K562 (cell line): ENCODE measurements around the gene MMP24OS. TPM values are rescaled to one million over a fixed set of nuclear protein-coding genes. Genes with fewer than 3 reads are reported as not detected.

Experiments
- ARID2 ChIP-seq: fragments of 450-650 bp; IDR thresholded peaks from 2 replicates; pipeline ENCODE4 v1.6.1; 2017; ENCODE audit warnings: antibody characterized with exemption, mild to moderate bottlenecking
- CBX8 ChIP-seq: fragments of 200-600 bp; sonication (generic); IDR thresholded peaks from 2 replicates; pipeline ENCODE4 v1.6.1; 2012; ENCODE audit warnings: borderline replicate concordance, mixed run types, low read depth, mild to moderate bottlenecking, moderate library complexity, mixed read lengths, low read length, control low read depth, inconsistent platforms; ENCODE audit not compliant: poor library complexity, severe bottlenecking; ENCODE audit errors: extremely low read depth
- CREM ChIP-seq: IDR thresholded peaks from 2 replicates; pipeline ENCODE4 v1.6.1; 2014; ENCODE audit warnings: antibody characterized with exemption, low read depth
- CTBP1 ChIP-seq: fragments of 450-650 bp; IDR thresholded peaks from 2 replicates; pipeline ENCODE4 v1.6.1; 2016; ENCODE audit warnings: borderline replicate concordance
- GABPB1 ChIP-seq: sonication (generic); formaldehyde crosslinking; IDR thresholded peaks from 2 replicates; pipeline ENCODE4 v1.8.0; 2022; ENCODE audit warnings: mild to moderate bottlenecking, missing genetic modification reagents
- STAG1 ChIP-seq: sonication (generic); formaldehyde crosslinking; IDR thresholded peaks from 2 replicates; pipeline ENCODE4 v1.5.0; 2020; ENCODE audit warnings: missing genetic modification reagents, borderline replicate concordance
- TAF15 ChIP-seq: fragments of 200-400 bp; formaldehyde crosslinking; IDR thresholded peaks from 2 replicates; pipeline ENCODE4 v1.6.1; 2017; ENCODE audit warnings: mild to moderate bottlenecking, low read depth, low read length, moderate library complexity
- ZFX ChIP-seq: sonication (generic); formaldehyde crosslinking; IDR thresholded peaks from 2 replicates; pipeline ENCODE4 v1.8.0; 2022; ENCODE audit warnings: mild to moderate bottlenecking, missing genetic modification reagents, moderate library complexity
- ZNF316 ChIP-seq: fragments of 450-650 bp; IDR thresholded peaks from 2 replicates; pipeline ENCODE4 v1.6.1; 2016
- ZNF780A ChIP-seq: fragments of 250-450 bp; sonication (Bioruptor Pico); IDR thresholded peaks from 2 replicates; pipeline ENCODE4 v1.5.0; 2021; ENCODE audit warnings: mild to moderate bottlenecking
- polyA plus RNA-seq, 8 experiments: library from polyadenylated mRNA; depleted of rRNA in 4 of 8; stranded (reverse) in 5 of 8; unstranded in 3 of 8; fragments of >200 nt; fragmentation: Nextera tagmentation in 2 of 8; fragmentation: Illumina TruSeq in 1 of 8; extraction: Ambion mirVana in 2 of 8; extraction: Trizol in 1 of 8; gene quantifications; 2 replicates each; pipeline versions ENCODE4 v1.2.1 to v1.2.3, GENCODE V29; 2011 to 2014; ENCODE audit warnings: inconsistent platforms in 1 of 8, missing spikeins in 1 of 8
- total RNA-seq, 7 experiments: library from RNA; depleted of rRNA in 6 of 7; stranded (reverse); fragments of >200 nt in 6 of 7; fragmentation: Illumina TruSeq in 2 of 7; extraction: Trizol in 2 of 7; gene quantifications; 2 replicates each; pipeline versions ENCODE4 v1.2.1 to v1.2.3, GENCODE V29; 2011 to 2021; ENCODE audit warnings: low replicate concordance in 1 of 7
- TF ChIP-seq, protein P1 (sequence below): fragments of 150-350 bp; IDR thresholded peaks from 2 replicates; pipeline ENCODE4 v1.6.1; 2014; ENCODE audit warnings: low read depth, mild to moderate bottlenecking, low read length, borderline replicate concordance

MMP24OS gene
- total and polyA plus RNA-seq, 9 of the 15 experiments (the other 6 are each of a cell fraction or from before 2014, with no cell fraction given): 0.92 to 41.5 (median 11.4) TPM

DNA sequence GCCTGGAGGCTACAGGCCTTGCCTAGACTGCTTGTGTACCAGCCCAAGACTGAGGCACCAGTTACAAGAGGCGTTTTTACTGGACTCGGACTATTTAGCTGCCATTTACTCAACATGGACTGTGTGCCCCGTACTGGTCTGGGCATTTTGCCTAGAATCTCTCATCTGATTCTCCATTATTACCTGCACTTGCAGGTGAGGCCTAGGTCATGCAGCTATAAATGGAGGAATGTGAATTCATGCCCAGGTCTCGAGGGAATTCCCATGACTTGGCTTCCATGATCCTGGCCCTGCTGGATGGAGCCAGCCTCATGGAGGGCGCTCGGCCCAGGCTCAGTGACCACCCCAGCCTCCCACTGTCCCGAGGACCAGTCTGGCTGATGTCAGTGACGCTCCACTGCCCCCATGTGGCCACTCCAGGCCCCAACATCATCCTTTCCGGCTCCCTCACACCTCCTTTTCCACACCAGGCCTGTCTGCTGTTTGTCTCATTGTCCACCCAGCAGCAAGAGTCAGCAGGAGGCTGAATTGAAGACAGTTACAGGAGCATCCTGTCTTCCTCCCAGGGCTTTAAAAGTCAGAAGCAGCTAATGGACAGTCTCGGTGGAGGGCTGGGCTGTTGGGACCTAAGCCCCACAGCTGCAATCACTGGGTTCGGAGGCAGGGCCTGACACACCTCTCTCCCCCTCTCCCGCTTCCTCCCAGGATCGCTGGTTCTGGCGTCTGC, 8.7 kb downstream of the MMP24OS start (continued):
- TF ChIP-seq, protein P1, sequence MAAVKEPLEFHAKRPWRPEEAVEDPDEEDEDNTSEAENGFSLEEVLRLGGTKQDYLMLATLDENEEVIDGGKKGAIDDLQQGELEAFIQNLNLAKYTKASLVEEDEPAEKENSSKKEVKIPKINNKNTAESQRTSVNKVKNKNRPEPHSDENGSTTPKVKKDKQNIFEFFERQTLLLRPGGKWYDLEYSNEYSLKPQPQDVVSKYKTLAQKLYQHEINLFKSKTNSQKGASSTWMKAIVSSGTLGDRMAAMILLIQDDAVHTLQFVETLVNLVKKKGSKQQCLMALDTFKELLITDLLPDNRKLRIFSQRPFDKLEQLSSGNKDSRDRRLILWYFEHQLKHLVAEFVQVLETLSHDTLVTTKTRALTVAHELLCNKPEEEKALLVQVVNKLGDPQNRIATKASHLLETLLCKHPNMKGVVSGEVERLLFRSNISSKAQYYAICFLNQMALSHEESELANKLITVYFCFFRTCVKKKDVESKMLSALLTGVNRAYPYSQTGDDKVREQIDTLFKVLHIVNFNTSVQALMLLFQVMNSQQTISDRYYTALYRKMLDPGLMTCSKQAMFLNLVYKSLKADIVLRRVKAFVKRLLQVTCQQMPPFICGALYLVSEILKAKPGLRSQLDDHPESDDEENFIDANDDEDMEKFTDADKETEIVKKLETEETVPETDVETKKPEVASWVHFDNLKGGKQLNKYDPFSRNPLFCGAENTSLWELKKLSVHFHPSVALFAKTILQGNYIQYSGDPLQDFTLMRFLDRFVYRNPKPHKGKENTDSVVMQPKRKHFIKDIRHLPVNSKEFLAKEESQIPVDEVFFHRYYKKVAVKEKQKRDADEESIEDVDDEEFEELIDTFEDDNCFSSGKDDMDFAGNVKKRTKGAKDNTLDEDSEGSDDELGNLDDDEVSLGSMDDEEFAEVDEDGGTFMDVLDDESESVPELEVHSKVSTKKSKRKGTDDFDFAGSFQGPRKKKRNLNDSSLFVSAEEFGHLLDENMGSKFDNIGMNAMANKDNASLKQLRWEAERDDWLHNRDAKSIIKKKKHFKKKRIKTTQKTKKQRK: no peak
- TF ChIP-seq TAF15 (no peak), CTBP1 (peak; percentile 49; the same call in 1 of the 2 replicates), ZNF316 (no peak), ARID2 (0 out of 2 replicates have a peak, but pooled peaks have one; percentile 17), CBX8 (no peak), CREM (peak; percentile 77), ZFX (0 out of 2 replicates have a peak, but pooled peaks have one; percentile 36), ZNF780A (CRISPR knock-in tag) (no peak), STAG1 (CRISPR knock-in tag) (peak; percentile 93), GABPB1 (CRISPR knock-in tag) (no peak)
